ENCODE results near the gene FAAH.

DNA sequence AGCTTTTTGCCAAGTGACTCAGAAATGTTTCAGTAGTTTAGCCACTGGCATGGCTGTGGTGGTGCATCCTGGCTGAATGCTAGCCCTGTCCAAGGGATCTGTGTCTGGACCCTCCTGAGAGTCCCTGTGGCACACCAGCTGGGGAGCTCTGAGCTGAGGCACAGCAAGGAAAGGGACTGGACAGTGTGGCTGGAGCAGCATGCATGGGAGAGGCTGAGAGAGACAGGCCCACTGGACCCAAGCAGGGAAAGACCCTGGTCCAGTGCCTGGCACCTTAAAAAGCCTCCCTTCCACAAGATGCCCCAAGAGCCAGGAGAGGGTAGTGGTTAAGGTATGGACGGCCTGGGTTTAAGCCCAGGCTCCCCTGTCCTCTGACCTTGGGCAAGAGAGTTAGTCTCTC lies 35.3 kb downstream of the FAAH start:
- no peak for TF ChIP-seq CEBPB (IDR thresholded peaks at IDR 0.05; ENCODE audit: borderline replicate concordance in 1 of 2, low read depth in 2 of 2, low read length in 2 of 2)
- TF ChIP-seq, protein P1, sequence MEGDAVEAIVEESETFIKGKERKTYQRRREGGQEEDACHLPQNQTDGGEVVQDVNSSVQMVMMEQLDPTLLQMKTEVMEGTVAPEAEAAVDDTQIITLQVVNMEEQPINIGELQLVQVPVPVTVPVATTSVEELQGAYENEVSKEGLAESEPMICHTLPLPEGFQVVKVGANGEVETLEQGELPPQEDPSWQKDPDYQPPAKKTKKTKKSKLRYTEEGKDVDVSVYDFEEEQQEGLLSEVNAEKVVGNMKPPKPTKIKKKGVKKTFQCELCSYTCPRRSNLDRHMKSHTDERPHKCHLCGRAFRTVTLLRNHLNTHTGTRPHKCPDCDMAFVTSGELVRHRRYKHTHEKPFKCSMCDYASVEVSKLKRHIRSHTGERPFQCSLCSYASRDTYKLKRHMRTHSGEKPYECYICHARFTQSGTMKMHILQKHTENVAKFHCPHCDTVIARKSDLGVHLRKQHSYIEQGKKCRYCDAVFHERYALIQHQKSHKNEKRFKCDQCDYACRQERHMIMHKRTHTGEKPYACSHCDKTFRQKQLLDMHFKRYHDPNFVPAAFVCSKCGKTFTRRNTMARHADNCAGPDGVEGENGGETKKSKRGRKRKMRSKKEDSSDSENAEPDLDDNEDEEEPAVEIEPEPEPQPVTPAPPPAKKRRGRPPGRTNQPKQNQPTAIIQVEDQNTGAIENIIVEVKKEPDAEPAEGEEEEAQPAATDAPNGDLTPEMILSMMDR (IDR thresholded peaks at IDR 0.05 in 2 of 3, conservative IDR thresholded peaks at IDR 0.05 in 1 of 3; ENCODE audit: control insufficient read depth in 2 of 3, extremely low read depth in 1 of 3, insufficient read depth in 1 of 3, low read depth in 3 of 3, low read length in 3 of 3) = no peak
- TF ChIP-seq POLR2A (IDR thresholded peaks at IDR 0.05; ENCODE audit: low read depth, low read length) = no peak
- TF ChIP-seq, protein P2, sequence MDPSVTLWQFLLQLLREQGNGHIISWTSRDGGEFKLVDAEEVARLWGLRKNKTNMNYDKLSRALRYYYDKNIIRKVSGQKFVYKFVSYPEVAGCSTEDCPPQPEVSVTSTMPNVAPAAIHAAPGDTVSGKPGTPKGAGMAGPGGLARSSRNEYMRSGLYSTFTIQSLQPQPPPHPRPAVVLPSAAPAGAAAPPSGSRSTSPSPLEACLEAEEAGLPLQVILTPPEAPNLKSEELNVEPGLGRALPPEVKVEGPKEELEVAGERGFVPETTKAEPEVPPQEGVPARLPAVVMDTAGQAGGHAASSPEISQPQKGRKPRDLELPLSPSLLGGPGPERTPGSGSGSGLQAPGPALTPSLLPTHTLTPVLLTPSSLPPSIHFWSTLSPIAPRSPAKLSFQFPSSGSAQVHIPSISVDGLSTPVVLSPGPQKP (IDR thresholded peaks at IDR 0.05; ENCODE audit: low read depth, low read length) = no peak
- TF ChIP-seq ZNF217 (IDR thresholded peaks at IDR 0.05) = no peak
- TF ChIP-seq EZH2 (IDR thresholded peaks at IDR 0.05; ENCODE audit: borderline replicate concordance, control insufficient read depth, low read depth, low read length) = no peak
- TF ChIP-seq ATF7 (IDR thresholded peaks at IDR 0.05; ENCODE audit: low read depth) = no peak
- no peak for TF ChIP-seq ETV6 (conservative IDR thresholded peaks at IDR 0.05 in 1 of 2, IDR thresholded peaks at IDR 0.05 in 1 of 2; ENCODE audit: borderline replicate concordance in 1 of 2, low read depth in 1 of 2)
- TF ChIP-seq ZNF274 (IDR thresholded peaks at IDR 0.05; ENCODE audit: insufficient read depth, insufficient read length) = no peak
- no peak for TF ChIP-seq ZSCAN29 (IDR thresholded peaks at IDR 0.05)
- TF ChIP-seq MYC (IDR thresholded peaks at IDR 0.05; ENCODE audit: insufficient read depth, insufficient read length, insufficient replicate concordance, low read length, severe bottlenecking) = no peak
- no peak for TF ChIP-seq JUNB (IDR thresholded peaks at IDR 0.05)
- TF ChIP-seq, protein P3, sequence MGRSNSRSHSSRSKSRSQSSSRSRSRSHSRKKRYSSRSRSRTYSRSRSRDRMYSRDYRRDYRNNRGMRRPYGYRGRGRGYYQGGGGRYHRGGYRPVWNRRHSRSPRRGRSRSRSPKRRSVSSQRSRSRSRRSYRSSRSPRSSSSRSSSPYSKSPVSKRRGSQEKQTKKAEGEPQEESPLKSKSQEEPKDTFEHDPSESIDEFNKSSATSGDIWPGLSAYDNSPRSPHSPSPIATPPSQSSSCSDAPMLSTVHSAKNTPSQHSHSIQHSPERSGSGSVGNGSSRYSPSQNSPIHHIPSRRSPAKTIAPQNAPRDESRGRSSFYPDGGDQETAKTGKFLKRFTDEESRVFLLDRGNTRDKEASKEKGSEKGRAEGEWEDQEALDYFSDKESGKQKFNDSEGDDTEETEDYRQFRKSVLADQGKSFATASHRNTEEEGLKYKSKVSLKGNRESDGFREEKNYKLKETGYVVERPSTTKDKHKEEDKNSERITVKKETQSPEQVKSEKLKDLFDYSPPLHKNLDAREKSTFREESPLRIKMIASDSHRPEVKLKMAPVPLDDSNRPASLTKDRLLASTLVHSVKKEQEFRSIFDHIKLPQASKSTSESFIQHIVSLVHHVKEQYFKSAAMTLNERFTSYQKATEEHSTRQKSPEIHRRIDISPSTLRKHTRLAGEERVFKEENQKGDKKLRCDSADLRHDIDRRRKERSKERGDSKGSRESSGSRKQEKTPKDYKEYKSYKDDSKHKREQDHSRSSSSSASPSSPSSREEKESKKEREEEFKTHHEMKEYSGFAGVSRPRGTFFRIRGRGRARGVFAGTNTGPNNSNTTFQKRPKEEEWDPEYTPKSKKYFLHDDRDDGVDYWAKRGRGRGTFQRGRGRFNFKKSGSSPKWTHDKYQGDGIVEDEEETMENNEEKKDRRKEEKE (IDR thresholded peaks at IDR 0.05) = no peak
